ENCODE measurements around the gene PRKG1. TPM values are rescaled to one million over a fixed set of nuclear protein-coding genes. Genes with fewer than 3 reads are reported as not detected.

Gene PRKG1
- total RNA-seq, 2 donors from 2014 or later = 1.3 to 2.7 TPM

- H3K27me3 ChIP-seq (ENCODE audit: control insufficient read depth, insufficient read depth, low read length, poor library complexity, severe bottlenecking) = no peaks in the 10 kb centered on the region
- Mint-ChIP-seq H3K27ac (no peak overlapping the region), H3K36me3 (ENCODE audit: low read depth) (no peaks in the 10 kb centered on the region), H3K4me3 (no peak overlapping the region), H3K9me3 (peaks cover 7% of the 10 kb centered on the region), H3K27me3 (ENCODE audit: insufficient read depth) (no peaks in the 10 kb centered on the region), H3K4me1 (no peaks in the 10 kb centered on the region)
- H3K9ac ChIP-seq (ENCODE audit: extremely low read depth, low read length, poor library complexity, severe bottlenecking) = no peak overlapping the region
- no peaks in the 10 kb centered on the region for H3K9me3 ChIP-seq (ENCODE audit: control insufficient read depth, low read length)
- H3K4me3 ChIP-seq (ENCODE audit: low read length) = no peak overlapping the region
- no peak for TF ChIP-seq CTCF (conservative IDR thresholded peaks at IDR 0.05)
- no peaks in the 10 kb centered on the region for H3K36me3 ChIP-seq (ENCODE audit: control insufficient read depth, insufficient read depth, low read length)
- no peaks in the 10 kb centered on the region for H3K4me1 ChIP-seq (ENCODE audit: control insufficient read depth, insufficient read depth, low read length)
- H3K27ac ChIP-seq (ENCODE audit: low read depth, low read length) = no peak overlapping the region
- DNase-seq = no peak
- WGBS, 2 experiments (ENCODE audit: insufficient coverage in 1 of 2, insufficient read length in 1 of 2) = 98 to 100% methylated on average over 1 to 2 of the region's 2 CpGs
These were observed 1201.9 kb downstream of the PRKG1 start for GRCh38 chr10:52276163-52276562.

- no peak overlapping the region for H3K4me3 Mint-ChIP-seq
- H3K4me1 Mint-ChIP-seq = no peaks in the 10 kb centered on the region
- no peaks in the 10 kb centered on the region for H3K27me3 ChIP-seq (ENCODE audit: control insufficient read depth, insufficient read depth, low read length, poor library complexity, severe bottlenecking)
- H3K27me3 Mint-ChIP-seq (ENCODE audit: insufficient read depth) = no peaks in the 10 kb centered on the region
- H3K36me3 Mint-ChIP-seq (ENCODE audit: low read depth) = no peaks in the 10 kb centered on the region
- peaks cover 7% of the 10 kb centered on the region for H3K9me3 Mint-ChIP-seq
- no peaks in the 10 kb centered on the region for H3K4me1 ChIP-seq (ENCODE audit: control insufficient read depth, insufficient read depth, low read length)
- H3K4me3 ChIP-seq (ENCODE audit: low read length) = no peak overlapping the region
- WGBS, 2 experiments (ENCODE audit: insufficient coverage in 1 of 2, insufficient read length in 1 of 2) = 87 to 100% methylated on average over 1 of the region's 1 CpG
- H3K27ac ChIP-seq (ENCODE audit: low read depth, low read length) = no peak overlapping the region
- no peaks in the 10 kb centered on the region for H3K9me3 ChIP-seq (ENCODE audit: control insufficient read depth, low read length)
- H3K27ac Mint-ChIP-seq = no peak overlapping the region
- no peaks in the 10 kb centered on the region for H3K36me3 ChIP-seq (ENCODE audit: control insufficient read depth, insufficient read depth, low read length)
- no peak for DNase-seq
- TF ChIP-seq CTCF (conservative IDR thresholded peaks at IDR 0.05) = no peak
- no peak overlapping the region for H3K9ac ChIP-seq (ENCODE audit: extremely low read depth, low read length, poor library complexity, severe bottlenecking)
These were observed 1202.7 kb downstream of the PRKG1 start for GRCh38 chr10:52276986-52277385.

- WGBS, 2 experiments (ENCODE audit: insufficient coverage in 1 of 2, insufficient read length in 1 of 2) = 84% methylated on average over 2 of the region's 3 CpGs; no CpG with 5 or more reads in 1 of the 2 experiments
These were observed 1205.3 kb downstream of the PRKG1 start for GRCh38 chr10:52279546-52279945.

More at GRCh38 chr10:52279546-52279945, 1205.3 kb downstream of the PRKG1 start:
- no peak overlapping the region for H3K27ac ChIP-seq (ENCODE audit: low read depth, low read length)
- H3K36me3 ChIP-seq (ENCODE audit: control insufficient read depth, insufficient read depth, low read length) = no peaks in the 10 kb centered on the region
- H3K4me3 Mint-ChIP-seq = no peak overlapping the region
- H3K27me3 Mint-ChIP-seq (ENCODE audit: insufficient read depth) = no peaks in the 10 kb centered on the region
- no peaks in the 10 kb centered on the region for H3K4me1 ChIP-seq (ENCODE audit: control insufficient read depth, insufficient read depth, low read length)
- no peaks in the 10 kb centered on the region for H3K9me3 ChIP-seq (ENCODE audit: control insufficient read depth, low read length)
- H3K4me3 ChIP-seq (ENCODE audit: low read length) = no peak overlapping the region
- TF ChIP-seq CTCF (conservative IDR thresholded peaks at IDR 0.05) = no peak
- H3K27ac Mint-ChIP-seq = no peak overlapping the region
- DNase-seq = no peak
- H3K4me1 Mint-ChIP-seq = no peaks in the 10 kb centered on the region
- no peaks in the 10 kb centered on the region for H3K36me3 Mint-ChIP-seq (ENCODE audit: low read depth)
- no peaks in the 10 kb centered on the region for H3K27me3 ChIP-seq (ENCODE audit: control insufficient read depth, insufficient read depth, low read length, poor library complexity, severe bottlenecking)
- H3K9me3 Mint-ChIP-seq = peaks cover 7% of the 10 kb centered on the region
- H3K9ac ChIP-seq (ENCODE audit: extremely low read depth, low read length, poor library complexity, severe bottlenecking) = no peak overlapping the region
